Trophoblast cell (in vitro differentiated cells and primary cell): ENCODE measurements around the gene C2CD5.

Experiments used
- DNase-seq, 2 donors: peaks; one replicate each; pipeline ENCODE4 v3.0.0-alpha.2; 2016
- H2AFZ ChIP-seq: 2 replicates; pipeline ENCODE4 v1.6.1; 2013; ENCODE audit warnings: low read length, moderate library complexity, mild to moderate bottlenecking; ENCODE audit not compliant: insufficient read depth, poor library complexity
- H2AK5ac ChIP-seq: 2 replicates; pipeline ENCODE4 v1.6.1; 2013; ENCODE audit warnings: mild to moderate bottlenecking, low read length
- H2BK120ac ChIP-seq: 2 replicates; pipeline ENCODE4 v1.6.1; 2013; ENCODE audit warnings: low read length, mild to moderate bottlenecking, moderate library complexity; ENCODE audit not compliant: insufficient read depth, poor library complexity
- H2BK12ac ChIP-seq: 2 replicates; pipeline ENCODE4 v1.6.1; 2013; ENCODE audit warnings: mild to moderate bottlenecking, low read length, moderate library complexity
- H2BK5ac ChIP-seq: 2 replicates; pipeline ENCODE4 v1.6.1; 2013; ENCODE audit warnings: low read length, low read depth, moderate library complexity, mild to moderate bottlenecking; ENCODE audit not compliant: poor library complexity
- H3K14ac ChIP-seq: 2 replicates; pipeline ENCODE4 v1.6.1; 2013; ENCODE audit warnings: mild to moderate bottlenecking, low read length
- H3K18ac ChIP-seq: 2 replicates; pipeline ENCODE4 v1.6.1; 2013; ENCODE audit warnings: mild to moderate bottlenecking, low read length
- H3K23ac ChIP-seq: 2 replicates; pipeline ENCODE4 v1.6.1; 2013; ENCODE audit warnings: low read length
- H3K27ac ChIP-seq: 2 replicates; pipeline ENCODE4 v1.5.1; 2013; ENCODE audit warnings: low read depth, mild to moderate bottlenecking, inconsistent platforms, low read length, moderate library complexity
- H3K27me3 ChIP-seq: 2 replicates; pipeline ENCODE4 v1.6.1; 2013; ENCODE audit warnings: inconsistent platforms, mild to moderate bottlenecking, low read length, moderate library complexity; ENCODE audit not compliant: insufficient read depth
- H3K36me3 ChIP-seq, 2 experiments: 1 replicate in 1 of 2; 2 replicates in 1 of 2; pipeline ENCODE4 v1.6.1; 2013; ENCODE audit warnings: low read length in 2 of 2, mild to moderate bottlenecking in 2 of 2, moderate library complexity in 1 of 2; ENCODE audit not compliant: insufficient read depth in 2 of 2, control insufficient read depth in 1 of 2
- H3K4ac ChIP-seq: 2 replicates; pipeline ENCODE4 v1.6.1; 2013; ENCODE audit warnings: low read depth, mild to moderate bottlenecking, low read length, moderate library complexity
- H3K4me1 ChIP-seq, 2 experiments: 1 replicate in 1 of 2; 2 replicates in 1 of 2; pipeline ENCODE4 v1.6.1; 2013; ENCODE audit warnings: low read length in 2 of 2, mild to moderate bottlenecking in 2 of 2, moderate library complexity in 1 of 2; ENCODE audit not compliant: insufficient read depth in 2 of 2, control insufficient read depth in 1 of 2
- H3K4me2 ChIP-seq: 2 replicates; pipeline ENCODE4 v1.6.1; 2013; ENCODE audit warnings: inconsistent platforms, mild to moderate bottlenecking, low read length, moderate library complexity
- H3K4me3 ChIP-seq: 2 replicates; pipeline ENCODE4 v1.5.1; 2013; ENCODE audit warnings: mild to moderate bottlenecking, low read depth, low read length, inconsistent platforms
- H3K79me1 ChIP-seq: one replicate; pipeline ENCODE4 v1.6.1; 2013; ENCODE audit warnings: low read length
- H3K79me2 ChIP-seq: 2 replicates; pipeline ENCODE4 v1.6.1; 2013; ENCODE audit warnings: low read length, mild to moderate bottlenecking; ENCODE audit not compliant: control insufficient read depth, insufficient read depth, poor library complexity
- H3K9ac ChIP-seq: 2 replicates; pipeline ENCODE4 v1.6.1; 2013; ENCODE audit warnings: mild to moderate bottlenecking, low read length
- H3K9me3 ChIP-seq: 2 replicates; pipeline ENCODE4 v1.6.1; 2013; ENCODE audit warnings: low read depth, mild to moderate bottlenecking, control low read depth, inconsistent platforms, low read length; ENCODE audit not compliant: insufficient read depth
- H4K12ac ChIP-seq: 2 replicates; pipeline ENCODE4 v1.6.1; 2013; ENCODE audit warnings: low read depth, mild to moderate bottlenecking, low read length, moderate library complexity
- H4K8ac ChIP-seq: 2 replicates; pipeline ENCODE4 v1.6.1; 2013; ENCODE audit warnings: low read depth, mild to moderate bottlenecking, low read length, moderate library complexity
- H4K91ac ChIP-seq: one replicate; pipeline ENCODE4 v1.6.1; 2013; ENCODE audit warnings: low read depth, mild to moderate bottlenecking, low read length, moderate library complexity
- WGBS: extraction: QIAGEN DNeasy Blood & Tissue Kit; methylation state at CpG from one replicate; pipeline ENCODE4 v1.1.7; 2013; ENCODE audit warnings: missing lambda C conversion rate; ENCODE audit not compliant: insufficient read length, insufficient coverage; ENCODE audit errors: extremely low coverage; 5-methylcytosine and 5-hydroxymethylcytosine counted together

C2CD5 gene

DNA sequence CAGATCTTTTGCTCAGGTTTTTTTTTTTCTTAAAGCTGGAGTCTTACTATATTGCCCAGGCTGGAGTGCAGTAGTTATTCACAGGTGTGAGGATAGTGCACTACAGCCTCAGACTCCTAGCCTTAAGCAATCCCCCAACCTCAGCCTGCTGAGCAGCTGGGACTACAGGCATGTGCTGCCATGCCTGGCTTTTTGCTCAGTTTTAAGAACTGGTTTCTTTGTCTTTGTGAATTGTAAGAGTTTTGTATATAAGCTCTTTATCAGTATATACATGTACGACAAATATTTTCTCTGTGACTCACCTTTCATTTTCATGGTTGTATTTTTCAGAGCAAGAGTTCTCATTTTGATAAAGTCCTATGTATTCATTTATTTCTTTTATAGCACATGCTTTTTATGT is 33.3 kb upstream of the C2CD5 start:
- Histone ChIP-seq H3K79me2 (no peaks in the 10 kb centered on the region), H3K23ac (no peak overlapping the region), H4K12ac (no peak overlapping the region), H3K4me1 (no peaks in the 10 kb centered on the region), H2AFZ (no peak overlapping the region), H3K9ac (no peak overlapping the region), H4K91ac (no peak overlapping the region), H3K9me3 (no peaks in the 10 kb centered on the region), H3K18ac (no peak overlapping the region), H2BK5ac (no peak overlapping the region), H2BK120ac (no peak overlapping the region), H3K36me3 (no peaks in the 10 kb centered on the region), H3K4ac (no peak overlapping the region), H3K27me3 (no peaks in the 10 kb centered on the region), H2AK5ac (no peak overlapping the region), H3K14ac (no peak overlapping the region), H2BK12ac (no peak overlapping the region), H3K4me3 (no peak overlapping the region), H3K27ac (no peak overlapping the region), H3K4me2 (no peak overlapping the region), H3K79me1 (no peaks in the 10 kb centered on the region), H4K8ac (no peak overlapping the region)
- no CpG with 5 or more reads among the region's 1 CpG for WGBS
- no peak for DNase-seq

DNA sequence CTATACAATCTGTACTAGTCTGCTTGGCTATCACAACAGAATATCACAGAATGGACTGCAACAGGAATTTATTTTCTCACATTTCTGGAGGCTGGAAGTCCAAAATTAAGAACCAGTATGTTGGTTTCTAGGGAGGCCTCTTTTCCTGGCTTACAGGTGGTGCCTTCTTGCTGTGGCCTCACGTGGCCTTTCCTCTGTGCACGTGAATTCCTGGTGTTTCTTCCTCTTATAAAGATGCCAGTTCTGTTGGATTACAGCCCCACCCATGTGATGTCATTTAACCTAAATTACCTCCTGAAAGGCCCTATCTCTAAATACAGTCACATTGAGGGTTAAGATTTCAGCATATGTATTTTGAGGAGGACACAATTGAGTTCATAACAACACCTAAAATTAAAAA is 32.1 kb upstream of the C2CD5 start:
- Histone ChIP-seq H2AFZ (no peak overlapping the region), H3K18ac (no peak overlapping the region), H3K4me3 (no peak overlapping the region), H2BK120ac (no peak overlapping the region), H3K79me2 (no peaks in the 10 kb centered on the region), H4K91ac (no peak overlapping the region), H2AK5ac (no peak overlapping the region), H3K27me3 (no peaks in the 10 kb centered on the region), H3K36me3 (no peaks in the 10 kb centered on the region), H3K14ac (no peak overlapping the region), H3K4me2 (no peak overlapping the region), H3K9me3 (no peaks in the 10 kb centered on the region), H3K79me1 (no peaks in the 10 kb centered on the region), H4K12ac (no peak overlapping the region), H3K23ac (no peak overlapping the region), H3K4me1 (no peaks in the 10 kb centered on the region), H3K4ac (no peak overlapping the region), H3K9ac (no peak overlapping the region), H3K27ac (no peak overlapping the region), H2BK12ac (no peak overlapping the region), H2BK5ac (no peak overlapping the region), H4K8ac (no peak overlapping the region)
- no CpG with 5 or more reads among the region's 2 CpGs for WGBS
- no peak for DNase-seq

DNA sequence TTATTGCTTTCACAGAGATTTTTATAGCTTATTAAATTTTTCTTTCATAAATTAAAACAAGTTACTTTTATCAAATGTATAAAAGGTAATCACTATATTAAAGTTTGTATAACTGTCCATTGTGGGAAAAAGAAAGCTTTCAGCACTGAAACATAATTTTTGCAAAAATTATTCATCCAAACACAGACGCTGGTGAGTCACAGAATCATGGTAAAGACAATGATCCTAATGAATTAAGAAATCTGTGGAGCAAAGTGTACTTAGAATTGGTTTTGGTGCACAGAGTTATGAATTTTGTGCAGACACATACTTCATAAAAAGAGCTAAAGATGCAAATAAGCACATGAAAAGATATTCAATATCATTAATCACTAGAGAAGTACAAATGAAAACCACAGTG is 31.7 kb upstream of the C2CD5 start:
- Histone ChIP-seq H4K12ac (no peak overlapping the region), H2AK5ac (no peak overlapping the region), H2BK5ac (no peak overlapping the region), H3K23ac (no peak overlapping the region), H3K36me3 (no peaks in the 10 kb centered on the region), H3K4me3 (no peak overlapping the region), H3K79me1 (no peaks in the 10 kb centered on the region), H3K14ac (no peak overlapping the region), H4K8ac (no peak overlapping the region), H3K27me3 (no peaks in the 10 kb centered on the region), H3K4me1 (no peaks in the 10 kb centered on the region), H4K91ac (no peak overlapping the region), H3K27ac (no peak overlapping the region), H3K9me3 (no peaks in the 10 kb centered on the region), H3K4me2 (no peak overlapping the region), H3K18ac (no peak overlapping the region), H2AFZ (no peak overlapping the region), H3K9ac (no peak overlapping the region), H2BK12ac (no peak overlapping the region), H2BK120ac (no peak overlapping the region), H3K79me2 (no peaks in the 10 kb centered on the region), H3K4ac (no peak overlapping the region)
- no CpG with 5 or more reads among the region's 1 CpG for WGBS
- no peak for DNase-seq

DNA sequence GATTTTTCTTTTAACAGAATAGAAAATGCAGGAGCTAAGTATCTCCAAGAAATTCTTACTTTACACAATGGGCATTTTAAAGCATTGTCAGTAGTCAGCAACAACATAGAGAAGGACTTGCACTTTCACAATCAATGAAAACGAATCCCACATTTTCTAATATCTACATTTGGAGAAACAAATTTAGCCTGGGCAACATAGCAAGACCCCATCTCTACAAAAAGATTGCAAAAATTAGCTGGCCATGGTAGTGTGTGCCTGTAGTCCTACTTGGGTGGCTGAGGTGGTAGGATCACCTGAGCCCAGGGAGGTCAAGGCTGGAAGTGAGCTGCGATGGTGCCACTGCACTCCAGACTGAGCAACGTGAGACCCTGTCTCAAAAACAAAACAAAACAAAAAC is 30.6 kb upstream of the C2CD5 start:
- Histone ChIP-seq H3K23ac (no peak overlapping the region), H4K91ac (no peak overlapping the region), H4K12ac (no peak overlapping the region), H3K4me1 (no peaks in the 10 kb centered on the region), H3K9me3 (no peaks in the 10 kb centered on the region), H3K79me1 (no peaks in the 10 kb centered on the region), H4K8ac (no peak overlapping the region), H2BK5ac (no peak overlapping the region), H2BK120ac (no peak overlapping the region), H3K4me2 (no peak overlapping the region), H3K36me3 (no peaks in the 10 kb centered on the region), H3K4me3 (no peak overlapping the region), H3K4ac (no peak overlapping the region), H3K14ac (no peak overlapping the region), H2AFZ (no peak overlapping the region), H3K18ac (no peak overlapping the region), H3K27me3 (no peaks in the 10 kb centered on the region), H2AK5ac (no peak overlapping the region), H2BK12ac (no peak overlapping the region), H3K9ac (no peak overlapping the region), H3K79me2 (no peaks in the 10 kb centered on the region), H3K27ac (no peak overlapping the region)
- WGBS, result no CpG with 5 or more reads among the region's 3 CpGs
- no peak for DNase-seq
